Left forelimb (tissue), 1 donor: ENCODE results near the gene TBC1D2B.

Experiments
- DNase-seq: peaks from one replicate; pipeline ENCODE4 v3.0.0-alpha.2; 2018; ENCODE audit warnings: low spot score

Gene TBC1D2B

GRCh38 chr15:78054966-78055365, 22.5 kb downstream of the TBC1D2B start:
- DNase-seq = no peak

- DNase-seq = no peak
Measured at GRCh38 chr15:78054518-78054917, 23.0 kb downstream of the TBC1D2B start.

GRCh38 chr15:78052545-78052944, 25.0 kb downstream of the TBC1D2B start:
- DNase-seq = no peak

- DNase-seq = no peak
Measured at GRCh38 chr15:78052001-78052401, 25.5 kb downstream of the TBC1D2B start.

- no peak for DNase-seq
Measured at GRCh38 chr15:78051596-78051995, 25.9 kb downstream of the TBC1D2B start.

DNA sequence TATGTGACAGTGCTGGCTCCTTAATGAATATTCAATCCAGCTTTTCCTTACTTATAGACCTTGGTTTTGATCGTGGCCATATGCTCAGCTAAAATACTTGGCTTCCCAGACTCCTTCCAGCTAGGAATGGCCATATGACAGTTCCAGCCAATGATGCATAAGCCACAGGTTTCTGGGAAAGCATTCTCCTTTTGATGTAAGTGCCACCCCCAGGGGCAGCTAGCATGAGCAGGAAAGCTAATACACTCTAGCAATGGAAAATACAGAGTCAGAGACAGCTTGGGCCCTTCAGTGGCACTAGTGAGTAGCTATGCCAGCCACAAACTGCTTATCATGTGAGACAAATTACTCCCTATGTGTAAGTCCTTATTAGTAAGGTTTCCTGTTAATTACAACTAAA, 26.7 kb downstream of the TBC1D2B start:
- no peak for DNase-seq

DNA sequence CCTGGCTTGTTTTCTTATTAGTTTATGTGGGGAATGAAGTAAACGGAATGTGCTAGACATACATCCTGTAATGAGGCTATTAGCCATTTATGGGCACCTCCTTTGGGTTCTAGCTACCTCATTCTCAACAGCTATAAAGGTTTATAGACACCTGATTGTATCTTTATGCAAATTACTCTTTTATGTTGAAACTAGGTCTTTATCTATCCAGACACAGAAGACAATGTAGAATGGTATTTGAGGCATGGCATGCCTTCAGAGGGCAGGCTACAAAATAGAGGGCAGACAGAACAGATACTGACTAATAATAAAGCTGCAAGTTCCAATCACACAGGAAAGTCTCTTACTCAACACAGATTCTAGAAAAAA, 27.1 kb downstream of the TBC1D2B start:
- no peak for DNase-seq

DNA sequence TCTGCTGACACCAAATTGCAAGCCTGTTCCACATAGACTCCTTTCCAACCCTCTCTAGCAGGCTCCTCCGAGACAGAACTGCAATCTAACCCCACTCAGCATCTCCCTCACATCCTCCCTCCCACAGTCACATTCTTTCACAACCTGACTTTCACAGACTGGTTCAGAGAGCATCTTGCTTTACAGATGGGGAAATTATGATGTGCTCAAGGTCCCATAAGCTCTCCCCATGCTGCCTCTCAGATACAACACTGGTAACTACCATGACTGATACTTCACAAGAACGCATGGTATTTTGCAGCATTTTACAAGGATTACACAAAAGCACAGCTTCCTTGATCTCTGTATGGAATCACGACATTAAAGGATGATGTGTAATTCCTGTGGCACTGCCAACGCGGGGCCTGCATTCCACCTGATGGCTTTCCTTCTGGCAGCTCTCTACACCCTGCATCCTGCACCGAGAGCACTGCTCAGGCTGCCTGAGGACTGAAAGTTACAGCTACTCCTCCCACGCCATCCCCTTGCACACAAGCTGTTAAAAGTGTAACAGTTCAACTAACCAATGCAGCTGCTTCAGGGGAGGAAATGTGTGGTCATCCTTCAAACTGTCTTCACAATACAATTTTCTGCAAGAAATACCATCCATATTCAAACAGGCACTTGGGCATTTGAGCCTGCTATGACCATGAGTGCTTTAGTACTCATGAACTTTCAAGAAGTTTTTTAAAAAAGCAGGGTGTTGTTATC, 27.6 kb downstream of the TBC1D2B start:
- no peak for DNase-seq

DNA sequence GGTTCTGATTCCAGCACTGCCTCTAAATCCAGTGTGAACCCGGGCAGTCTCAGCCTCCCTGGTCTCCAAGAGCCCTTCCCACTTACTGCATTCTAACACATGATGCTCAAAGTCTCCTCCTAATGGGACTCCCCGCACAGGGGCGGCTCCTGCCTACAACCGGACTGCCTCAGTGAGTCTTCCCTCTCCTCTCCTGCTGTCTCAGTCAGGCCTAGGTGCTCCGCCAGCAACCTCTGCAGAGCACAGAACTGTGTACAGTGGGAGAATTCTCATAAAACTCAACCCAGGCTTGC, 28.9 kb downstream of the TBC1D2B start:
- no peak for DNase-seq

- DNase-seq = no peak
Measured at GRCh38 chr15:78047761-78048627, 29.5 kb downstream of the TBC1D2B start.

GRCh38 chr15:78046796-78047341, 30.6 kb downstream of the TBC1D2B start:
- no peak for DNase-seq

DNA sequence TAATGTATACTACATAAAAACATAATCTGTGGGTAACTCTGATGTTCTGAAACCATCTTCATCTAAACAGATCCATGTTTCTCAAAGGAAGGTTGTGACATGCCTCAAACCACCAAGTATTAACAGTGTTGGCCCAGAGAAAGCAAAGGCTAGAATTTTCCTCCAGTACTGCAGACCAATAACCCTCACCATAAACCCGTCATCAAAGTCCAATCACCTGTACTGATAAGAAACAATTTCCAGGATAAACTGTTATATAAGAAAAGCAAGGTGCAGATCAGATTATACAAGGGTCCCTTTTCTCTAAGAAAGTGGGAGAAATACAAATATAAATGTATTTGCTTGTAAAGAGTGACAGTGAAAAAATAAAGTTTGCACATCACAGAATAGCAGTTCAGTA, 32.3 kb downstream of the TBC1D2B start:
- DNase-seq = no peak

DNA sequence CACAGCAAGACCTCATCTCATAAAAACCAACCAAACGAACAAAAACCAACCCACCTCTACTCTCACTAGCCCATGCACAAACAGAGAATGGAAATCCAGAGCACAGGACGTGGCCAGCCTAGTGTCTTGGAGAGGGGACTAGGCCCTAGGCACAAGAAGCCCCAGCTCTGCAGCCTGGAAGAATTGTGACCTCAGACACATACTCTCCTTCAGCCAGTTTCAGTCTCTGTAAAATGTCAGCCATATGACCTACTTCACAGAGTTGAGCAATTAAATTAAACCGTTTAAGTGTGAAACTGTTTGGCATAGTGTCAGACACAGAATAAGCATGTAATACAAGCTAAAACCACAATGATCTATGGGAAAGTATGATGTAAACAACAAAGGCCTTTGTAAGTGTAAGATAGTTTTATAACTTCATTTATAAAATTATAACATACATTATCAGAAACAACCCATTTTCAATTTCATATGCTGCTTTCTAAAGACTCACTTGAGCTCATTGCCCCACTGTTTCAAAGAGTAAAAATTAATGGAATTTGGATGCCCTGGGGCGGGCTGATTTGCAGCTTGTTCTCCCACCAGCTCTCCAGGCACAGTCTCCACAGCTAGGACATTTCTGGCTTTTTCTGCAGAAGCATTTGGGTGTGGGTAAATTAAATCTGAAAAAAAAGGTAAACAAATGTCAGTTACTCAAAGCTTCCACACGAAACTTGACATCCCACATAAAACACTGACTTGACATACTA, 32.9 kb downstream of the TBC1D2B start:
- no peak for DNase-seq

GRCh38 chr15:78041946-78042345, 35.6 kb downstream of the TBC1D2B start:
- no peak for DNase-seq

- no peak for DNase-seq
Measured at GRCh38 chr15:78040653-78041244, 36.8 kb downstream of the TBC1D2B start.

DNA sequence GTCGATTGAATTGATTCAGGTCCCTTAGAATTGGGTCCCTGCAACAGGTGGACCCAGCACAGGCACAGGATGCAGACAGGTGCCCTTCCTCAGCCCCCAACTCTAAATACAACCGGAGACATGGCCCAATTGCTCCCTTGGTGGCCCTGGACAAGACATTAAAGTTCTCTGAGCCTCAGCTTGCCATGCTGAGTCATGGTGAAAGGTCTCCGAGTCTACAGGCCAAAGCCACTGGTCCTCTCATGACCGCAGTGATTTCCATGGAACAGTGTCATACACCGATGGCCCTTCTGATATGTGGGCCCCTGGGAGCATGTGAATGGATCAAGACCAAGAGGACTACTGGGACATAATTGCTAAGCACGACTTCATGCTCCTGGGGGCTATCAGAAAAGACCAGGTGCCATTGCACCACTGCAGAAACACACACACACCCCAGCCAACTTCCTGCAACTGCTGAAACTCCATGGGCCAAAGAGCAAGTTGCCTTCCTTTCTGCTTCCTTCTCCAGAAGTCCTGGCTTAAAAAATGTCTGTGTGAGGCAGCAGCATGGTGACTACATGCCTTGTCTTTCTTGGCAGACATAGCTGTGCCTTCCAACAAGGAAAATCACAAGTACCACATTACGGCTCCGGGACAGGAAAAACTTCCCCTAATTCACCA, 38.8 kb downstream of the TBC1D2B start:
- no peak for DNase-seq

- no peak for DNase-seq
Measured at GRCh38 chr15:78037779-78038305, 39.7 kb downstream of the TBC1D2B start.

DNA sequence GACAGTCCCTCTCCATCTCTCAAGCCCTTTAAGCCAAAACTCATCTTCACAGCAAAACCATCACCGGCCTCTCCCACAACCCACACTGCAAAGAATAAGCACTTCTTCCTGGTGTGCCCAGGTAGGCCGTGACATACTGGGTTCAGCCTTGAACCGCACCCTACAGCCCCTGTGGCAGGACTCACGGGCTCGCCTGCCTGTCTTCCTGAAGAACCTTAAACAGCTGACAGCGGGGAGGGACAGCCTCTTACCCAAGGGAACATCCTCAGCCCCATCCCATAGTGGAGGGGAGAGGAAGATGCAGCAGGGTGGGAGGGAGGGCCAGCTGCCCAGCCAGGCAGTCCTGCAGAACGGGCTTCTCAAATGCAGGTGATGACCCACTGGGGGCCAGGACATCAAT, 40.2 kb downstream of the TBC1D2B start:
- no peak for DNase-seq

DNA sequence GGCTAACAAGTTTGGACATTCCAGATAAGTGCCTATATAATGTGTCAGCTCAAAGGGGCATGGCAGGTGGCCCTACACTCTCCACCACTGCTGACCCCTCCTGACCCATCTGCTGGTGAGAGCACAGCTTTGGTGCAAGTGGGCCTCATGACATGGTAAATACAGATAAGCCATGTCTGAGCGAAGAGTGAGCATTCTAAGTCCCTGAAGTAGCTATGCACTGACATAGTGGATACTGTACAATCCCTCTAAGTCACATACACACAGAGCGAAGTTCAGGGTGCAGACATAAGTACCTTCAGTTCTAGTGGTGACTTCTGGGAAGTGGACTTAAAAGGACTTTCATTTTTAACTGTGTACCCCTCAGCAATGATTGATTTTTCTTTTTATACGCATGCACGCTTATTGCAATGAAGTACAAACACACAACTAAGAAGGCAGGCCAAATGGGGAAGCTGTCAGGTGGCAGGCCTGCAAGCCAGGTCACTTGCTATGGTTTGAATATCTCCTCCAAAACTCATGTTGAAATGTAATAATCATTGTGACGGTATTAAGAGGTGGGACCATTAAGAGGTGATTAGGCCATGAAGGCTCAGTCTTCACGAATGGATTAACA, 41.5 kb downstream of the TBC1D2B start:
- no peak for DNase-seq

GRCh38 chr15:78035321-78035751, 42.2 kb downstream of the TBC1D2B start:
- DNase-seq = no peak
